Mesenchymal stem cell (in vitro differentiated cells and primary cell): ENCODE measurements around the gene B4GALT4.

Experiments used
- DNase-seq: peaks from one replicate; pipeline ENCODE4 v3.0.0-alpha.2; 2013
- H2AFZ ChIP-seq: one replicate; pipeline ENCODE4 v1.6.1; 2013; ENCODE audit warnings: low read depth, mild to moderate bottlenecking, control low read depth, inconsistent platforms, low read length, moderate library complexity
- H2AK5ac ChIP-seq: 2 replicates; pipeline ENCODE4 v1.6.1; 2013; ENCODE audit warnings: low read length, moderate library complexity, mild to moderate bottlenecking, inconsistent platforms; ENCODE audit not compliant: severe bottlenecking
- H2BK120ac ChIP-seq: one replicate; pipeline ENCODE4 v1.6.1; 2013; ENCODE audit warnings: low read depth, mild to moderate bottlenecking, inconsistent platforms, low read length, moderate library complexity
- H2BK12ac ChIP-seq, 2 experiments: one replicate each; pipeline ENCODE4 v1.6.1; 2013; ENCODE audit warnings: inconsistent platforms in 2 of 2, low read length in 2 of 2, mild to moderate bottlenecking in 2 of 2, moderate library complexity in 2 of 2, control low read depth in 1 of 2
- H2BK15ac ChIP-seq: one replicate; pipeline ENCODE4 v1.6.1; 2013; ENCODE audit warnings: mild to moderate bottlenecking, low read depth, inconsistent platforms; ENCODE audit not compliant: poor library complexity, severe bottlenecking
- H2BK5ac ChIP-seq: 2 replicates; pipeline ENCODE4 v1.6.1; 2013; ENCODE audit warnings: low read depth, mild to moderate bottlenecking, low read length, control low read depth, inconsistent platforms; ENCODE audit not compliant: poor library complexity, severe bottlenecking
- H3K14ac ChIP-seq, 2 experiments: one replicate each; pipeline ENCODE4 v1.6.1; 2013; ENCODE audit warnings: inconsistent platforms in 2 of 2, low read length in 2 of 2, control low read depth in 1 of 2, mild to moderate bottlenecking in 1 of 2, moderate library complexity in 1 of 2
- H3K18ac ChIP-seq, 2 experiments: one replicate each; pipeline ENCODE4 v1.6.1; 2013; ENCODE audit warnings: inconsistent platforms in 2 of 2, low read length in 2 of 2, control low read depth in 1 of 2, low read depth in 1 of 2, mild to moderate bottlenecking in 1 of 2
- H3K23ac ChIP-seq, 2 experiments: one replicate each; pipeline ENCODE4 v1.6.1; 2013; ENCODE audit warnings: inconsistent platforms in 2 of 2, low read length in 2 of 2, mild to moderate bottlenecking in 2 of 2, moderate library complexity in 2 of 2, control low read depth in 1 of 2
- H3K27ac ChIP-seq: 2 replicates; pipeline ENCODE4 v1.5.1; 2013; ENCODE audit warnings: mild to moderate bottlenecking, moderate library complexity, low read length, control low read depth, inconsistent platforms; ENCODE audit not compliant: poor library complexity, severe bottlenecking
- H3K27me3 ChIP-seq, 2 experiments: 2 replicates each; pipeline versions ENCODE4 v1.6.1 to v1.7.0; 2013; ENCODE audit warnings: low read length in 2 of 2, mild to moderate bottlenecking in 2 of 2, moderate library complexity in 2 of 2, control low read depth in 1 of 2, inconsistent platforms in 1 of 2; ENCODE audit not compliant: control insufficient read depth in 1 of 2, insufficient read depth in 1 of 2
- H3K36me3 ChIP-seq, 2 experiments: 2 replicates each; pipeline versions ENCODE4 v1.6.1 to v1.7.0; 2013; ENCODE audit warnings: low read length in 2 of 2, control low read depth in 1 of 2, inconsistent platforms in 1 of 2, low read depth in 1 of 2, mild to moderate bottlenecking in 1 of 2; ENCODE audit not compliant: insufficient read depth in 2 of 2, control insufficient read depth in 1 of 2
- H3K4ac ChIP-seq, 2 experiments: one replicate each; pipeline ENCODE4 v1.6.1; 2013; ENCODE audit warnings: inconsistent platforms in 2 of 2, low read length in 2 of 2, mild to moderate bottlenecking in 2 of 2, moderate library complexity in 2 of 2, control low read depth in 1 of 2, low read depth in 1 of 2
- H3K4me1 ChIP-seq: 2 replicates; pipeline ENCODE4 v1.6.1; 2013; ENCODE audit warnings: low read depth, low read length, control low read depth; ENCODE audit not compliant: control insufficient read depth, insufficient read depth
- H3K4me2 ChIP-seq: 2 replicates; pipeline ENCODE4 v1.6.1; 2013; ENCODE audit warnings: low read length, mild to moderate bottlenecking, inconsistent platforms; ENCODE audit not compliant: poor library complexity, severe bottlenecking
- H3K4me3 ChIP-seq, 2 experiments: 2 replicates each; pipeline versions ENCODE4 v1.5.1 to v1.7.0; 2013; ENCODE audit warnings: low read length in 2 of 2, mild to moderate bottlenecking in 2 of 2, control low read depth in 1 of 2, low read depth in 1 of 2; ENCODE audit not compliant: insufficient read depth in 1 of 2
- H3K79me1 ChIP-seq: replicated peaks from 2 replicates; pipeline ENCODE4 v1.6.1; 2013; ENCODE audit warnings: mild to moderate bottlenecking, control low read depth, low read length, inconsistent platforms; ENCODE audit not compliant: poor library complexity, severe bottlenecking
- H3K9ac ChIP-seq: 2 replicates; pipeline ENCODE4 v1.7.0; 2013; ENCODE audit warnings: mild to moderate bottlenecking, low read length, moderate library complexity
- H3K9me3 ChIP-seq: 2 replicates; pipeline ENCODE4 v1.7.0; 2013; ENCODE audit warnings: mild to moderate bottlenecking, low read length; ENCODE audit not compliant: control insufficient read depth
- H4K8ac ChIP-seq: one replicate; pipeline ENCODE4 v1.6.1; 2013; ENCODE audit warnings: inconsistent platforms, mild to moderate bottlenecking, low read length, moderate library complexity
- H4K91ac ChIP-seq: one replicate; pipeline ENCODE4 v1.6.1; 2013; ENCODE audit warnings: mild to moderate bottlenecking, low read length, inconsistent platforms
- WGBS: methylation state at CpG from one replicate; pipeline ENCODE4 v1.1.7; 2013; ENCODE audit warnings: mixed read lengths; 5-methylcytosine and 5-hydroxymethylcytosine counted together

The B4GALT4 gene

DNA sequence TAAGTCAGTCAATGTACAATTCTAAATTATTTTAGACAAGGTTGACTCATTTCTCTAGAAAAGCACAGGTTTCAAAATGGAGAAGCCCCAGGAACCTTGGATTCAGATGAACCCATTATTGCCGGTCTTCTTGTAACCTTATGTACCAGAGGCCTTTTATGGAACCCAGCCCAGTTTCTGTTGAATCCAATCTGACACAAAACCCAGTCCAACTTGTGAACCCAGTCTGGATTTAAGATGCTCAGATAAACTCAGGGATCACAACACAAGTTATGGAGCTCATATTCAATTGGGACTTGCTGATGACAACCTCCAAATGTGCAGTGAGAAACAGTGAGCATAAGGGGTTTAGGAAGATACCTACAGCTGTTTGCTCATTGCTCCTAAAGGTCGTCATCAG, 16.4 kb upstream of the B4GALT4 start:
- Histone ChIP-seq H2BK12ac (no peak overlapping the region), H3K18ac (no peak overlapping the region), H3K14ac (no peak overlapping the region), H3K4me2 (no peak overlapping the region), H3K9me3 (no peaks in the 10 kb centered on the region), H3K36me3 (no peaks in the 10 kb centered on the region), H2AK5ac (no peak overlapping the region), H3K4ac (no peak overlapping the region), H3K27me3 (no peaks in the 10 kb centered on the region), H4K8ac (no peak overlapping the region), H4K91ac (no peak overlapping the region), H2BK5ac (no peak overlapping the region), H3K27ac (no peak overlapping the region), H2BK120ac (no peak overlapping the region), H3K23ac (no peak overlapping the region), H3K79me1 (no peaks in the 10 kb centered on the region), H2AFZ (no peak overlapping the region), H3K4me1 (no peaks in the 10 kb centered on the region), H2BK15ac (no peak overlapping the region), H3K9ac (no peak overlapping the region), H3K4me3 (no peak overlapping the region)
- 93% methylated on average over 2 of the region's 2 CpGs for WGBS
- no peak for DNase-seq

DNA sequence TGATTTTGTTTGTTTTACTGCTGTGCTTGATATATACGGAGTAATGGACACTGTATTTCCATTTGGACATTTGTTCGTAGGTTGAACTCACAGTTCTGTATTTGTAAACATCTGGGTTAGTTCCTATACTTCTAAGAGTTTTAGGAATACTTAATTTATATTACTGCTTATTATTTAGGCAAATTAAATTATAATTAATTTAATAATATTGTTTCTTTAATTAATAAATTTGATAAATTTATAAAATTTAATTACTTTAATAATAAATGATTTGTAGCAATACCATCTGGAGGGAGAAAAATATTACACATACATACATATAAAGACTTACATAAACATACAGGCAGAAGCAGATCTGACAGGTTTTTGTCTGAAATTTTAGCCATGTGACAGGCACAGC, 14.5 kb upstream of the B4GALT4 start:
- no peak overlapping the region for H2BK120ac ChIP-seq
- H3K4ac ChIP-seq = no peak overlapping the region
- H3K9ac ChIP-seq = no peak overlapping the region
- no peak overlapping the region for H2AK5ac ChIP-seq
- H3K9me3 ChIP-seq = no peaks in the 10 kb centered on the region
- no peak overlapping the region for H3K27ac ChIP-seq
- H3K79me1 ChIP-seq = no peaks in the 10 kb centered on the region
- H2AFZ ChIP-seq = no peak overlapping the region
- H3K27me3 ChIP-seq = no peaks in the 10 kb centered on the region
- no peak for DNase-seq
- H3K4me1 ChIP-seq = no peaks in the 10 kb centered on the region
- no peak overlapping the region for H3K4me2 ChIP-seq
- no peak overlapping the region for H2BK12ac ChIP-seq
- no peaks in the 10 kb centered on the region for H3K36me3 ChIP-seq
- H4K91ac ChIP-seq = no peak overlapping the region
- no peak overlapping the region for H4K8ac ChIP-seq
- 88% methylated on average over 2 of the region's 2 CpGs for WGBS
- H3K4me3 ChIP-seq = no peak overlapping the region
- H3K14ac ChIP-seq = no peak overlapping the region
- no peak overlapping the region for H3K23ac ChIP-seq
- H2BK5ac ChIP-seq = no peak overlapping the region
- no peak overlapping the region for H3K18ac ChIP-seq
- no peak overlapping the region for H2BK15ac ChIP-seq

DNA sequence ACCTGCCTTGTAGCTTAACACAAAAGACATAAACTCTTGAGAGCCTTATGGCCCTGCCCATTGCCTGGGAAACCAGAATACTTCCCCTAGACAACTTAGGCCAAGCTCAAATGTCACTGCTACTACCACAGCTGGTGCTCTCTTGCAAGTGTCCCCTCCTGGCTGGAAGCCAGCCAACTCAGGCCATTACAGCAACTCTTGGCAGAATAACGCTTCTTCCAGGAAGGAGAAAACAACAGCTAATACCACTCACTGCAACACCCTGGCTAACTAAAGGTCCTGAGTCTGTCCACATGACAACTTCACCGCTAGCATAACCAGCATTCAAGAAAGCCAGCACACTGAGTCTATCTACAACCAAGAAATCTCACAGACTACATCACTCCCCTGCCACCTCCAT, 5.1 kb upstream of the B4GALT4 start:
- no peak for DNase-seq
- Histone ChIP-seq H2BK120ac (no peak overlapping the region), H3K4me3 (no peak overlapping the region), H2AK5ac (no peak overlapping the region), H3K18ac (no peak overlapping the region), H3K23ac (no peak overlapping the region), H2AFZ (no peak overlapping the region), H3K4ac (no peak overlapping the region), H4K91ac (no peak overlapping the region), H3K27me3 (no peaks in the 10 kb centered on the region), H2BK5ac (no peak overlapping the region), H3K14ac (no peak overlapping the region), H3K4me1 (no peaks in the 10 kb centered on the region), H3K36me3 (no peaks in the 10 kb centered on the region), H3K9ac (no peak overlapping the region), H3K9me3 (peaks cover 16% of the 10 kb centered on the region), H2BK15ac (no peak overlapping the region), H3K27ac (no peak overlapping the region), H4K8ac (no peak overlapping the region), H3K79me1 (no peaks in the 10 kb centered on the region), H3K4me2 (no peak overlapping the region), H2BK12ac (no peak overlapping the region)
- 97% methylated on average over 2 of the region's 2 CpGs for WGBS

DNA sequence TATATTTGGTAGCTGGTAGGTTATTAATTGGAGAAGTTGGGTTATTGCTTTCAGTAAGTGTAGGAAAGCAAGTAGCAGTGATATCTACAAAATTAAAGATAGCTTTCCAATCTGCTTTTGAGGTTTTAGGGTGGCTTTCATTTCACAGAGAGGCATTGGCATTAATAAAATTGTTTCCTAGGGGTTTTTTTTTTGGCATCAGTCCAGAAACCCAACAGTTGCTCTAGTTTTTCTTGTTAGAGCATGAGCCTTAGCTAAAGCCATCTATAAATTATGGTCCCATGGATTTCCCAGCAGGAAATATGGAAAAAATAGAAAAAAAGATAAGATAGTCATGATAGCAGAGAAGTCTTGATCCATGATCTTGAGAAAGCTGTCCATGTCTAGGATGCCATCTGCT, 3.0 kb upstream of the B4GALT4 start:
- Histone ChIP-seq H3K9ac (no peak overlapping the region), H3K4ac (no peak overlapping the region), H3K4me2 (no peak overlapping the region), H3K23ac (no peak overlapping the region), H4K8ac (no peak overlapping the region), H3K4me3 (no peak overlapping the region), H2BK5ac (no peak overlapping the region), H2AFZ (no peak overlapping the region), H3K14ac (no peak overlapping the region), H2BK15ac (no peak overlapping the region), H3K27me3 (no peaks in the 10 kb centered on the region), H3K18ac (no peak overlapping the region), H4K91ac (no peak overlapping the region), H2BK12ac (no peak overlapping the region), H3K27ac (no peak overlapping the region), H3K4me1 (peaks cover 3% of the 10 kb centered on the region), H3K79me1 (no peaks in the 10 kb centered on the region), H3K36me3 (no peaks in the 10 kb centered on the region), H2AK5ac (no peak overlapping the region), H2BK120ac (no peak overlapping the region), H3K9me3 (peaks cover 12% of the 10 kb centered on the region)
- no peak for DNase-seq
